HEK293 (cell line): ENCODE results near the gene DDX50.
A peak's percentile ranks its signal among the peaks of the same experiment; 100 is the strongest.

ENCODE experiments used
- INSM2 ChIP-seq: fragments of 450-650 bp; formaldehyde crosslinking; IDR thresholded peaks from 2 replicates; pipeline ENCODE4 v1.5.1; 2016; ENCODE audit warnings: missing biosample characterization, missing genetic modification characterization
- KLF1 ChIP-seq: fragments of 450-650 bp; formaldehyde crosslinking; IDR thresholded peaks from 2 replicates; pipeline ENCODE4 v1.5.1; 2016; ENCODE audit warnings: missing biosample characterization, missing genetic modification characterization
- KLF8 ChIP-seq: fragments of 450-650 bp; formaldehyde crosslinking; IDR thresholded peaks from 2 replicates; pipeline ENCODE4 v1.5.1; 2016; ENCODE audit warnings: missing biosample characterization, missing genetic modification characterization
- SALL2 ChIP-seq: fragments of 450-650 bp; formaldehyde crosslinking; IDR thresholded peaks from 2 replicates; pipeline ENCODE4 v1.5.0; 2017; ENCODE audit warnings: missing biosample characterization, mild to moderate bottlenecking, missing genetic modification characterization, borderline replicate concordance
- SP3 ChIP-seq: fragments of 450-650 bp; formaldehyde crosslinking; IDR thresholded peaks from 2 replicates; pipeline ENCODE4 v1.5.1; 2016; ENCODE audit warnings: missing biosample characterization, missing genetic modification characterization
- ZBTB8A ChIP-seq: fragments of 450-650 bp; formaldehyde crosslinking; IDR thresholded peaks from 2 replicates; pipeline ENCODE4 v1.5.1; 2016; ENCODE audit warnings: missing biosample characterization, missing genetic modification characterization
- ZFHX2 ChIP-seq: fragments of 450-650 bp; formaldehyde crosslinking; conservative IDR thresholded peaks from 2 replicates; pipeline ENCODE4 v1.5.1; 2016; ENCODE audit warnings: missing biosample characterization, missing genetic modification characterization
- ZIC2 ChIP-seq: fragments of 450-650 bp; formaldehyde crosslinking; IDR thresholded peaks from 2 replicates; pipeline ENCODE4 v1.5.1; 2016; ENCODE audit warnings: missing biosample characterization, missing genetic modification characterization
- ZNF146 ChIP-seq: fragments of 450-650 bp; formaldehyde crosslinking; IDR thresholded peaks from 2 replicates; pipeline ENCODE4 v1.5.1; 2016; ENCODE audit warnings: missing biosample characterization, missing genetic modification characterization
- ZNF157 ChIP-seq: fragments of 450-650 bp; formaldehyde crosslinking; IDR thresholded peaks from 2 replicates; pipeline ENCODE4 v1.5.1; 2016; ENCODE audit warnings: missing biosample characterization, missing genetic modification characterization
- ZNF18 ChIP-seq: fragments of 450-650 bp; formaldehyde crosslinking; IDR thresholded peaks from 2 replicates; pipeline ENCODE4 v1.5.1; 2016; ENCODE audit warnings: missing biosample characterization, missing genetic modification characterization
- ZNF221 ChIP-seq: fragments of 450-650 bp; formaldehyde crosslinking; IDR thresholded peaks from 2 replicates; pipeline ENCODE4 v1.5.1; 2017; ENCODE audit warnings: missing biosample characterization, missing genetic modification characterization, borderline replicate concordance
- ZNF223 ChIP-seq: fragments of 450-650 bp; formaldehyde crosslinking; IDR thresholded peaks from 2 replicates; pipeline ENCODE4 v1.5.1; 2016; ENCODE audit warnings: missing biosample characterization, missing genetic modification characterization
- ZNF248 ChIP-seq: fragments of 450-650 bp; formaldehyde crosslinking; IDR thresholded peaks from 2 replicates; pipeline ENCODE4 v1.5.1; 2017; ENCODE audit warnings: missing biosample characterization, missing genetic modification characterization
- ZNF398 ChIP-seq: fragments of 450-650 bp; formaldehyde crosslinking; IDR thresholded peaks from 2 replicates; pipeline ENCODE4 v1.5.1; 2017; ENCODE audit warnings: missing biosample characterization, missing genetic modification characterization
- ZNF513 ChIP-seq: fragments of 450-650 bp; IDR thresholded peaks from 2 replicates; pipeline ENCODE4 v1.5.1; 2018; ENCODE audit warnings: missing biosample characterization, missing genetic modification characterization
- ZNF530 ChIP-seq: fragments of 450-650 bp; formaldehyde crosslinking; IDR thresholded peaks from 2 replicates; pipeline ENCODE4 v1.5.1; 2016; ENCODE audit warnings: low read depth, missing biosample characterization, missing genetic modification characterization
- ZNF621 ChIP-seq: fragments of 450-650 bp; formaldehyde crosslinking; IDR thresholded peaks from 2 replicates; pipeline ENCODE4 v1.5.1; 2017; ENCODE audit warnings: missing biosample characterization, missing genetic modification characterization
- ZNF626 ChIP-seq: fragments of 450-650 bp; sonication (Bioruptor Pico); formaldehyde crosslinking; IDR thresholded peaks from 2 replicates; pipeline ENCODE4 v1.5.1; 2018; ENCODE audit warnings: missing biosample characterization, missing genetic modification characterization, inconsistent platforms
- ZNF76 ChIP-seq: fragments of 450-650 bp; formaldehyde crosslinking; IDR thresholded peaks from 2 replicates; pipeline ENCODE4; 2016; ENCODE audit warnings: low read depth, missing biosample characterization, missing genetic modification characterization, borderline replicate concordance
- ZNF777 ChIP-seq: fragments of 450-650 bp; formaldehyde crosslinking; IDR thresholded peaks from 2 replicates; pipeline ENCODE4 v1.5.1; 2017; ENCODE audit warnings: missing biosample characterization, missing genetic modification characterization, borderline replicate concordance
- ZNF792 ChIP-seq: fragments of 450-650 bp; formaldehyde crosslinking; IDR thresholded peaks from 2 replicates; pipeline ENCODE4 v1.5.1; 2016; ENCODE audit warnings: missing biosample characterization, missing genetic modification characterization
- ZNF843 ChIP-seq: fragments of 450-650 bp; formaldehyde crosslinking; IDR thresholded peaks from 2 replicates; pipeline ENCODE4 v1.5.1; 2016; ENCODE audit warnings: missing biosample characterization, missing genetic modification characterization
- ZSCAN16 ChIP-seq: fragments of 450-650 bp; formaldehyde crosslinking; IDR thresholded peaks from 2 replicates; pipeline ENCODE4 v1.5.1; 2016; ENCODE audit warnings: missing biosample characterization, missing genetic modification characterization
- TF ChIP-seq, protein P1 (sequence below): fragments of 450-650 bp; formaldehyde crosslinking; IDR thresholded peaks from 2 replicates; pipeline ENCODE4 v1.5.1; 2016; ENCODE audit warnings: missing biosample characterization, missing genetic modification characterization
- TF ChIP-seq, protein P2 (sequence below): fragments of 450-650 bp; formaldehyde crosslinking; IDR thresholded peaks from 2 replicates; pipeline ENCODE4 v1.5.1; 2016; ENCODE audit warnings: missing biosample characterization, missing genetic modification characterization
- TF ChIP-seq, protein P3 (sequence below): fragments of 450-650 bp; formaldehyde crosslinking; IDR thresholded peaks from 2 replicates; pipeline ENCODE4 v1.5.1; 2016; ENCODE audit warnings: missing biosample characterization, missing genetic modification characterization, borderline replicate concordance

The DDX50 gene

GRCh38 chr10:68871731-68872342 is 29.3 kb upstream of the DDX50 start (continued):
- TF ChIP-seq ZNF18 (tag by site-specific recombination) (peak; percentile 84), ZNF146 (no peak), ZNF248 (tag by site-specific recombination) (no peak), ZNF530 (tag by site-specific recombination) (no peak), ZNF398 (tag by site-specific recombination) (peak; percentile 33; the same call in 1 of the 2 replicates), ZNF621 (tag by site-specific recombination) (no peak), ZNF157 (no peak), ZNF221 (tag by site-specific recombination) (0 out of 2 replicates have a peak, but pooled peaks have one; percentile 32), KLF1 (tag by site-specific recombination) (0 out of 2 replicates have a peak, but pooled peaks have one; percentile 52), SALL2 (tag by site-specific recombination) (no peak), ZBTB8A (tag by site-specific recombination) (peak; percentile 74), ZIC2 (tag by site-specific recombination) (peak; percentile 41; the same call in 1 of the 2 replicates), ZNF626 (tag by site-specific recombination) (0 out of 2 replicates have a peak, but pooled peaks have one; percentile 15), ZNF76 (tag by site-specific recombination) (peak; percentile 22; the same call in 1 of the 2 replicates), ZFHX2 (tag by site-specific recombination) (no peak), ZNF513 (tag by site-specific recombination) (no peak), ZNF777 (tag by site-specific recombination) (no peak), ZNF223 (tag by site-specific recombination) (no peak), ZNF843 (peak; percentile 94), INSM2 (tag by site-specific recombination) (peak; percentile 95), ZSCAN16 (peak; percentile 20; the same call in 1 of the 2 replicates), KLF8 (tag by site-specific recombination) (peak; percentile 80; the same call in 1 of the 2 replicates), SP3 (tag by site-specific recombination) (no peak), ZNF792 (tag by site-specific recombination) (no peak)
- TF ChIP-seq, protein P1, sequence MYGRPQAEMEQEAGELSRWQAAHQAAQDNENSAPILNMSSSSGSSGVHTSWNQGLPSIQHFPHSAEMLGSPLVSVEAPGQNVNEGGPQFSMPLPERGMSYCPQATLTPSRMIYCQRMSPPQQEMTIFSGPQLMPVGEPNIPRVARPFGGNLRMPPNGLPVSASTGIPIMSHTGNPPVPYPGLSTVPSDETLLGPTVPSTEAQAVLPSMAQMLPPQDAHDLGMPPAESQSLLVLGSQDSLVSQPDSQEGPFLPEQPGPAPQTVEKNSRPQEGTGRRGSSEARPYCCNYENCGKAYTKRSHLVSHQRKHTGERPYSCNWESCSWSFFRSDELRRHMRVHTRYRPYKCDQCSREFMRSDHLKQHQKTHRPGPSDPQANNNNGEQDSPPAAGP (tag by site-specific recombination), result peak; percentile 75; the same call in 1 of the 2 replicates
- TF ChIP-seq, protein P2, sequence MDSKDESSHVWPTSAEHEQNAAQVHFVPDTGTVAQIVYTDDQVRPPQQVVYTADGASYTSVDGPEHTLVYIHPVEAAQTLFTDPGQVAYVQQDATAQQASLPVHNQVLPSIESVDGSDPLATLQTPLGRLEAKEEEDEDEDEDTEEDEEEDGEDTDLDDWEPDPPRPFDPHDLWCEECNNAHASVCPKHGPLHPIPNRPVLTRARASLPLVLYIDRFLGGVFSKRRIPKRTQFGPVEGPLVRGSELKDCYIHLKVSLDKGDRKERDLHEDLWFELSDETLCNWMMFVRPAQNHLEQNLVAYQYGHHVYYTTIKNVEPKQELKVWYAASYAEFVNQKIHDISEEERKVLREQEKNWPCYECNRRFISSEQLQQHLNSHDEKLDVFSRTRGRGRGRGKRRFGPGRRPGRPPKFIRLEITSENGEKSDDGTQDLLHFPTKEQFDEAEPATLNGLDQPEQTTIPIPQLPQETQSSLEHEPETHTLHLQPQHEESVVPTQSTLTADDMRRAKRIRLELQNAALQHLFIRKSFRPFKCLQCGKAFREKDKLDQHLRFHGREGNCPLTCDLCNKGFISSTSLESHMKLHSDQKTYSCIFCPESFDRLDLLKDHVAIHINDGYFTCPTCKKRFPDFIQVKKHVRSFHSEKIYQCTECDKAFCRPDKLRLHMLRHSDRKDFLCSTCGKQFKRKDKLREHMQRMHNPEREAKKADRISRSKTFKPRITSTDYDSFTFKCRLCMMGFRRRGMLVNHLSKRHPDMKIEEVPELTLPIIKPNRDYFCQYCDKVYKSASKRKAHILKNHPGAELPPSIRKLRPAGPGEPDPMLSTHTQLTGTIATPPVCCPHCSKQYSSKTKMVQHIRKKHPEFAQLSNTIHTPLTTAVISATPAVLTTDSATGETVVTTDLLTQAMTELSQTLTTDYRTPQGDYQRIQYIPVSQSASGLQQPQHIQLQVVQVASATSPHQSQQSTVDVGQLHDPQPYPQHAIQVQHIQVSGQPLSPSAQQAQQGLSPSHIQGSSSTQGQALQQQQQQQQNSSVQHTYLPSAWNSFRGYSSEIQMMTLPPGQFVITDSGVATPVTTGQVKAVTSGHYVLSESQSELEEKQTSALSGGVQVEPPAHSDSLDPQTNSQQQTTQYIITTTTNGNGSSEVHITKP (tag by site-specific recombination), result peak; percentile 77
- TF ChIP-seq, protein P3, sequence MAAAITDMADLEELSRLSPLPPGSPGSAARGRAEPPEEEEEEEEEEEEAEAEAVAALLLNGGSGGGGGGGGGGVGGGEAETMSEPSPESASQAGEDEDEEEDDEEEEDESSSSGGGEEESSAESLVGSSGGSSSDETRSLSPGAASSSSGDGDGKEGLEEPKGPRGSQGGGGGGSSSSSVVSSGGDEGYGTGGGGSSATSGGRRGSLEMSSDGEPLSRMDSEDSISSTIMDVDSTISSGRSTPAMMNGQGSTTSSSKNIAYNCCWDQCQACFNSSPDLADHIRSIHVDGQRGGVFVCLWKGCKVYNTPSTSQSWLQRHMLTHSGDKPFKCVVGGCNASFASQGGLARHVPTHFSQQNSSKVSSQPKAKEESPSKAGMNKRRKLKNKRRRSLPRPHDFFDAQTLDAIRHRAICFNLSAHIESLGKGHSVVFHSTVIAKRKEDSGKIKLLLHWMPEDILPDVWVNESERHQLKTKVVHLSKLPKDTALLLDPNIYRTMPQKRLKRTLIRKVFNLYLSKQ (tag by site-specific recombination), result no peak
